Hypothalamus (tissue), 51 donors: ENCODE results near the gene RETREG3.

Experiments
- DNase-seq, 51 donors: peaks; one replicate each; lab custom pipeline; 2025; lab: John Stamatoyannopoulos, UW

Gene RETREG3

GRCh38 chr17:42536372-42537155, 72.6 kb downstream of the RETREG3 start:
- peak in 46 of 51 donors; percentile 12 to 86 (median 68) for DNase-seq

DNA sequence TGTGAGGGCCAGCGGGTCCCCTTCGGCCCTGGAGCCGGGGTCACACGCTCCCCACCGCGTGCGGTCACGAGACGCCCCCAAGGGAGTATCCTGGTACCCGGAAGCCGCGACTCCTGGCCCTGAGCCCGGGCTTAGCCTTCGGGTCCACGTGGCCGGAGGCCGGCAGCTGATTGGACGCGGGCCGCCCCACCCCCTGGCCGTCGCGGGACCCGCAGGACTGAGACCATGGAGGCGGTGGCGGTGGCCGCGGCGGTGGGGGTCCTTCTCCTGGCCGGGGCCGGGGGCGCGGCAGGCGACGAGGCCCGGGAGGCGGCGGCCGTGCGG, 73.2 kb downstream of the RETREG3 start, which contains the start of gene NAGLU:
NAGLU (plus strand) TSS at position 194 of the 324 bp plus-strand sequence; CDS start at position 226, 32 bp downstream.
- peak; percentile 70 to 99 (median 93) for DNase-seq

- peak in 4 of 51 donors; percentile 10 to 37 (median 18) for DNase-seq
Observed at GRCh38 chr17:42535155-42536047, 73.8 kb downstream of the RETREG3 start.

DNA sequence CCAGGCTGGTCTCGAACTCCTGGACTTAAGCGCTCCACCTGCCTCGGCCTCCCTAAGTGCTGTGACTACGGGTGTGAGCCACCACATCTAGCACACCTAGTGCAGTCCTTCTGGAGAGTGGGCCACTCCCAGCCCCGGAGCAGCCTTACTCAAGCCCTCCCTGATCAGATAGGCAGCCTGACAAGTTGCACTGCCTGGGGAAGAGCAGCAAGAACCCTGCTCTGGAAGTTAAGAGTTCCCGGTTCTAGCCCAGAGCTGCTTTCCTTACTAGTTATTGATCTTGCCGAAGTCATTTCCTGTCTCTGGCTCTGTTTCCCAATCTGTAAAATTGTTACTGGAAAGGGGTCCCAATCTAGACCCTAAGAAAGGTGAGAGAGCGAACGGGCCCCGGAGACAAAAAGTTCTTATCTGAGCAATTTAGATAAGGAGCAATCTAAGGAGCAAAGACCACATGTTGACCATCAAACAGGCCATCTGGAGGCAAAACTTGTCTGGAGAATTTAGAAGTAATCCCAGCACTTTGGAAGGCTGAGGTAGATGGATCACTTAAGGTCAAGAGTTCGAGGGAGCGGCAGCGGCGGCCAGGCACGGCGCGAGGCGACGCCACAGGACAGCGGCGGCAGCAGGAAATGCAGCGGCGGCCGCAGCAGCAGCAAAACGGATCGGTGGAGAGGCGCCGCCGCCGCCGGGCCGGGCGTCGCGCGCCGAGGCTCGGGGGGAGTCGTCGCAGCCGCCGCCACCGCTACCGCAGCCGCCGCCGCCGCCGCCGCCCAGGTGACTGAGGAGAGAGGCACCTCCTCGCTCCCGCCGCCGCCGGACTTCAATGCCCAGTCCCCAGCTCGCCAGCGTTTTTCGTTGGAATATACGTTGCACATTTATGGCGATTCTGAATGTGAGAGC, 77.5 kb downstream of the RETREG3 start:
- peak in 38 of 51 donors; percentile 8 to 72 (median 44) for DNase-seq

GRCh38 chr17:42530952-42531454, 78.2 kb downstream of the RETREG3 start:
- DNase-seq: no peak
